ENCODE data around the gene C4orf50.

Gene C4orf50

GRCh38 chr4:5913454-5913853 lies 104.8 kb downstream of the C4orf50 start:
- DNase-seq = no peak

GRCh38 chr4:5912614-5913019 lies 105.6 kb downstream of the C4orf50 start:
- DNase-seq = no peak

GRCh38 chr4:5908876-5909427 lies 109.3 kb downstream of the C4orf50 start:
- no peak for DNase-seq

DNA sequence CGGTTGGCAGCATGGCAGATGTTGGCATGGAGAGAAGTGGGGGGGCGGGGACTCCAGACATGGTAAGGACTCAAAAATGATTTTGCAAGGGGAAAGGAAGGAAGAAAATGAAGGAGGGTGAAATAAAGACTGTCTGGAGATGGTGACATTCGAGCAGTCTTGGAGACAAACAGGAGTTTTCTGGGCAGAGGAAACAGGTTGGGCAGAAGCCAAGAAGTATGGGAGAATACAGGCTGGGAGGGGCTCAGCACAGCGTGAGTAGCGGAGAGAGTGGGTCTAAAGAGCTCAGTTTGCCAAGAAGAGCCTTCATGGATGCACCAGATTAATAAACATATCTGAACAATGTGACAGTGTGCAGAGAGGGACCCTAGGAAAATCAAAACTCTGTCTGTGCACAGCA lies 112.0 kb downstream of the C4orf50 start:
- DNase-seq = no peak

DNA sequence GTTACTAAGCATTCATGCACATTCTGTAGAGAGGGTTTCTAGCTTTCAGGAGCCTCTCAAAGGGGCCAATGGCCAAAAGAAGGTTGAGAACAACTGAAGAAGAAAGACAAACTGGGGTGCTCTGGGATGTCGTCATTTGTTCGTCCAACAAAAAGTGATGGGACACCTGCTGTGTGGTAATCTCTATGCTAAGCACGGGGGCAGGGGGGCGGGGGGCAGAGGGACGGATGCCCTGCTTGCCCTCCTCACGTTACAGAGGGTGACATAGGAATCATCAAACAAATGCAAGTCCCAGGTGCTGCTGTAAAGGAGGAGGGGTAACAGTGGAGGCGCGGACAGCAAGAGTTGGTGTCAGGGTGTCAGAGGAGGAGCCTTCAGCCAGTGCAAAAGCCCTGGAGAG lies 112.5 kb downstream of the C4orf50 start:
- no peak for DNase-seq

DNA sequence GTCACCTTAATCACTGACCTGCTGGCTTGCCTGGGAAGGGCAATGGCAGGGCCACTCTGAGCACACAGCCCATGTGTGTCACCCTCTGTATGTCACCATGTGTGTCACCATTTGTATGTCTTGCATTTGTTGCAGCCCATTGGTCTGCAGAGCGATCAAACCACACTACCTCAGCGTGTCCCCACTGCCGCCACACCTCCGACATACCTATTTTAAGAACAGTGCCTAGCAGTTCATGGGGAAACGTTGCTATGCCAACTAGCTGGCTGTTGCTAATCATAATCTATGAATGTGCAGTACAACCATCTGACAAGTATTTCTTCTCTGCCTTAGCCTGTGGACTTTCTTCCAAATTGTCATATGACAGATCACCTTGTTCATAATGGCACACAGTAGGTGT lies 117.4 kb downstream of the C4orf50 start:
- DNase-seq = no peak

DNA sequence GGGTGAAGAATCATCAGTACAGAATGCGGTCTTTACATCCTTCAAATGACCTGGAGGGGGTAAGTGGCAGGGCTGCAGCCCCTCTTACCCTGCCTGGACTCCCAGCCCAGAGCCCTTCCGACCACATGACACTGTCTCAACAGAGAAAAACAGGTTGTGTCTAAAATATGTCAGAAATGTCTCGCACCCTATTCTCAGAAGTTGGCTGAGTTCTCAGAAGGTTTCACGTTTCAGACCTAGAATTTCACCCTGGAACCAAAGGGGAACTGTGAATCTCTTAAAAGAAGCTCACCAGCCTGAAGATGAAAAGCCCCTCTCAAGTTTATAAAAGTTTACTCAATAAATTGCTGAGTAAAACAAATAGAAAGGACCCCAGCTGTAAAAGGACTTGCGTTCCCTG lies 118.3 kb downstream of the C4orf50 start:
- no peak for DNase-seq

DNA sequence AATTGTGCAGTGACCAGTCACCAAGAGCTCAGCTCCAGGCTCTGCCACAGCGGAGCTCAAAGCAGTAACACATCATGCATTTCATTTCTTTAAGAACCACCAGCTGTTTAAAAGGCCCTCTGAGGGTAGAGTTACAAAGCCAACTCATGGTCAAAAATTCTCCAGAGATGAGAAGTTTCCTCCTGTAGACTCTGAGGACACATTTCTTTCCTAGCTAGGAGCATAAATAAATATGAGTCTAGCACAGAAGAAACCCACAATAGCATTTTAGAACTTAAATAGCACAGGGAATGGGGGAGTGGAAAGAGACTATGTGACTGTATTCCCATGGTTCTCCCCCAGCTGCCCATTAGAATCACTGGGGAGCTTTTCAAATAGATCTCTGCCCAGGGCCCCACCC lies 118.8 kb downstream of the C4orf50 start:
- DNase-seq = no peak

DNA sequence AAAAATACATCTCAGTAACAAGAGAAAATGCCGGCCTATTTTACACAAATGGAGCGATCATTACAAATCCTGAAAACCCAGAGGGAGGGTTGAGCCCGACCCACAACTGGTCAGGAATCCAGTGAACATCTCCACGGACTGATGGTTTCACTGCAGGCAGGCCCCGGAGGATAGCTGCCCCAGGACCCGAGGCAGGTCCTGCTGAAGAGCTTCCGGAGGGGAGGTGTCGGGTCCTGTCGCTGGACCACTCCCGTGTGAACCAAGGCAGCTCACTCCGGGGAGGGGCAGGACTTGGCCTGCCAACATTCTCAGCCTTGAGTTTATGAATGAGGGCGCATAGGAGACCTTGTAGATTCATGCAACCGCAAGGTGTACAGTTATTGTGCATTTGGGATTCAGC lies 120.6 kb downstream of the C4orf50 start:
- DNase-seq = no peak

- no peak for DNase-seq
These were observed 122.9 kb downstream of the C4orf50 start for GRCh38 chr4:5895287-5895686.

DNA sequence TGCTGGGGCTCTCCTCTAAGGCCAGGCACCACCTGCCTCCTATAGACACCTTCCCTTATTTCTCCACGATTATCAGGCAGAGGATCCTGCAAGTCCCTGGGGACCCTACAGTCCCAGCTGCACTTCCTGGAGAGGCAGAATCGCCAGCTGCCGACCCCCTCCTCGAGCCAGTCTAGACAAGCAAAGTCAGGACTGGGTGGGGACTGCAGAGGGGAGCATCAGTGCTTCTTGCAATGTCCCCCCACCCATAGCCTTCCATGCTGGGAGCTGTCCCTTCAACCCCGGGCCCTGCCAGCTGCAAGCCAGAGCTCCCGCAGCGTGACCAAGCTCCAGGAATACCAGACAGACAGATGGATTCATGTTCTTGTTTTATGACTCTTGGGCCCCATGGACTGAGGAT lies 124.0 kb downstream of the C4orf50 start:
- DNase-seq = no peak

DNA sequence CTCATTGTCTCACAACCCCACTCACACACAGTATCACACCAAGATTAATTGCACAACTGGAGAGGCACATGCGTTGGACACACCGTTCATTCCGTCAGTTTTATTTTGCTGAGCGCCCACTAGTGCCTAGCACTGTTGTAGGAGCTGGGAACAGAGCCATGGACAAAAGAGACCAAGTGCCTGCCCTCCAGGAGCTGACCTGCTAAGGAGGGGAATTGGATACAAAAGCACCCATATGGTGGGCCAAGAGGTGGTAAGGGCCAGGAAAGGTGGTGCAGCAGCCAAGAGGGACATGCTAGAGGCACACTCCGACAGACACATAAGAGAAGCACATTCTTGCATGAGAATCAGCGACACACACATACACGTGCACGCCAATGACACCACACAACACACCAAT lies 124.6 kb downstream of the C4orf50 start:
- DNase-seq = no peak

DNA sequence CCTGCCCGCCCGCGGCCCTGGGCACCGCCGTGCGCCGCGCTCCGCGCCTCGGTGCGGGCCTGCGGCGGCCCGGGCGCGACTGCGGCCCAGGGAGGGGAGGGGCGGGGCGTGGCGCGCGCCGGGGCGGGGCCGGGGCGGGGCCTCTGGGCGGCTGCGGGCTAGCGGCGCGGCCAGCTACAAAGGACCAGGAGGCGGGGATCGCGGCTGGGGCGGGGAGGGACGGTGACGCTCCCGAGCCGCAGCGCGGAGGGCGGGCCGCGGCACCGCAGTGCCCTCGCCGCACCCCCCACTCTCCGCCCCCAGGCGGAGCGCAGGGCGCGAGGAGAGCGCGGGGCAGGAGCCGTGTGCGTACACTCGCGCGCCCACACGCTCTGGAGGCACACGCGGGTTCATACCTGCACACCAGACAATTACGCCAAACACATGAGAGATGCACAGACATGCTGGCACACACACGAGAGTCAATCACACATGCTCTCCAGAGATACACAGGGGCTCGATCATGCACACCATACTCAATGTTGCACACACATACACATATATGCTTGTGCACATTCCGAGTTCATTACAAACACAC lies 125.1 kb downstream of the C4orf50 start, which contains the start of gene CRMP1:
Gene CRMP1, minus strand, starts transcription at position 83 of the 577 bp plus-strand sequence. CDS start 117 bp downstream, outside the sequence.
- DNase-seq = no peak

DNA sequence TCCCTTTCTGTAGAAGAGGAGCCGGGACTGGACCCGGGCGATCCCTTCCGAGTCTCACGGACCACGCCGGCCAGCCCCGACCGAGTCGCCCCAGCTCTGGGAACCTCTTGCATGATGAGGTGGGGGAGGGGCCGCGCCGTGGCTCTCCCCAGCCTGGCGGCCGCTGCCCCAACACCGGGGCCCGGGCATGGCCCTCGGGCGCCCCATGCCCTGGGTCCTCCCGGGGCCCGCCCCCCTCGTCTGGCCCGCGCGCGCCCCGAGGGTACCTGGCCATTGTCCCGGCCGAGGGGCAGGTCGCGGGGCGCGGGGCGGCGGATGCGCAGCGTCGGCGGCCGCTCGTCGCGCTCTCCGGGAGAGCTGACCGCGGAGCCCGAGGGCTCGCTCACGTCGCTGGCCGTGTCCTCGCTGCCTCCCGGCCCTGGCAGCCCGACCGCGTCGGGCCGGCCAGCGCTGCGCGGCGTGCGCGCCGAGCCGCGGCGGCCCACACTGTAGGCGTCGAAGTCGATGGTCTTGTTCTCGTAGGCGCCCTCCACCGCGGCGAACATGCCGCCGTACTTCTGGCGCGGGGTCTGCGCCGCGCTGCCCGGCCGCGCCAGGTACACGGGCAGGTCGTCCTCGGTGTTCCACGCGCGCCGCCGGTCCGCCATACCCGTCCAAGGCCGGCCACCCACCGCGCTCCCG lies 125.8 kb downstream of the C4orf50 start:
- no peak for DNase-seq

- no peak for DNase-seq
These were observed 126.5 kb downstream of the C4orf50 start for GRCh38 chr4:5891563-5892322.

GRCh38 chr4:5890063-5890727 lies 128.0 kb downstream of the C4orf50 start:
- no peak for DNase-seq

GRCh38 chr4:5889002-5889696 lies 129.1 kb downstream of the C4orf50 start:
- DNase-seq = no peak

- no peak for DNase-seq
These were observed 129.8 kb downstream of the C4orf50 start for GRCh38 chr4:5888222-5889001.

- DNase-seq = no peak
These were observed 130.6 kb downstream of the C4orf50 start for GRCh38 chr4:5887361-5888221.

GRCh38 chr4:5887011-5887360 lies 131.2 kb downstream of the C4orf50 start:
- no peak for DNase-seq

GRCh38 chr4:5885733-5886132 lies 132.5 kb downstream of the C4orf50 start:
- no peak for DNase-seq
